Esophagus squamous epithelium (tissue), 4 donors: Measurements from ENCODE around the gene LDLRAD4.

ENCODE experiments used
- CTCF ChIP-seq, 6 experiments: fragments of 450-650 bp in 4 of 6; fragments of 200-600 bp in 2 of 6; sonication (generic) in 2 of 6; IDR thresholded peaks; one replicate each; pipeline ENCODE4 v1.5.1; 2016 to 2019; ENCODE audit warnings: antibody characterized with exemption in 6 of 6, mild to moderate bottlenecking in 4 of 6, moderate library complexity in 4 of 6
- POLR2A ChIP-seq, 4 donors: fragments of 450-650 bp; IDR thresholded peaks; one replicate each; pipeline ENCODE4 v1.6.1; 2017; ENCODE audit warnings: antibody characterized with exemption in 4 of 4, mild to moderate bottlenecking in 4 of 4, moderate library complexity in 3 of 4

- TF ChIP-seq CTCF (IDR thresholded peaks at IDR 0.05) (no peak), POLR2A (IDR thresholded peaks at IDR 0.05) (no peak)
These were observed 55.2 kb downstream of the LDLRAD4 start for GRCh38 chr18:13273800-13274199.
